Hepatocyte (in vitro differentiated cells): ENCODE measurements around the gene XAF1.

Source experiments
- EZH2 ChIP-seq: fragments of 200-600 bp; sonication (generic); IDR thresholded peaks from 2 replicates; pipeline ENCODE4 v1.6.1; 2016; ENCODE audit warnings: antibody characterized with exemption, mild to moderate bottlenecking, borderline replicate concordance
- EZH2phosphoT487 ChIP-seq: fragments of 200-600 bp; sonication (generic); IDR thresholded peaks from one replicate; pipeline ENCODE4 v1.6.1; 2018; ENCODE audit warnings: antibody characterized with exemption, mild to moderate bottlenecking, low read depth, moderate library complexity; ENCODE audit not compliant: unreplicated experiment, severe bottlenecking
- TF ChIP-seq, protein P1 (sequence below): fragments of 200-600 bp; sonication (generic); IDR thresholded peaks from 2 replicates; pipeline ENCODE4 v1.5.1; 2016; ENCODE audit warnings: antibody characterized with exemption, mild to moderate bottlenecking; ENCODE audit not compliant: poor library complexity

DNA sequence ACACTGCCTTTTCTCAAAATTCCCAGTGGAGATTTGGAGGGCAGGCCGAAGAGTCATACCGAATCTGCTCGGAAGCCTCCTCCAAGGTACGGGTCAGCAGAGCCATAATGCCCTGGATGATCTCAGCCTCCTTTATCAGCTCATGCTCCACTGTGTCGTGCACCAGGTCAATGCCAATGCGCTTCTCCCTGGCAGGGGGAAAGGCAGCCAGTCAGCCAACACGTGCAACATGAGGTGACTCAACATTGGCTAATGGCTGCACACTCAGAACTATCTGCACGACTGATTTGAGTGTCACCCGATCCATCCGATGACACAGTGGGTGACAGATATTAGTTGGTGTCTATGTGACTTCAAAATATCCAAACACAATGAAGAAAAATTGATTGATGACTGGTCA, 59.9 kb downstream of the XAF1 start:
- TF ChIP-seq, protein P1, sequence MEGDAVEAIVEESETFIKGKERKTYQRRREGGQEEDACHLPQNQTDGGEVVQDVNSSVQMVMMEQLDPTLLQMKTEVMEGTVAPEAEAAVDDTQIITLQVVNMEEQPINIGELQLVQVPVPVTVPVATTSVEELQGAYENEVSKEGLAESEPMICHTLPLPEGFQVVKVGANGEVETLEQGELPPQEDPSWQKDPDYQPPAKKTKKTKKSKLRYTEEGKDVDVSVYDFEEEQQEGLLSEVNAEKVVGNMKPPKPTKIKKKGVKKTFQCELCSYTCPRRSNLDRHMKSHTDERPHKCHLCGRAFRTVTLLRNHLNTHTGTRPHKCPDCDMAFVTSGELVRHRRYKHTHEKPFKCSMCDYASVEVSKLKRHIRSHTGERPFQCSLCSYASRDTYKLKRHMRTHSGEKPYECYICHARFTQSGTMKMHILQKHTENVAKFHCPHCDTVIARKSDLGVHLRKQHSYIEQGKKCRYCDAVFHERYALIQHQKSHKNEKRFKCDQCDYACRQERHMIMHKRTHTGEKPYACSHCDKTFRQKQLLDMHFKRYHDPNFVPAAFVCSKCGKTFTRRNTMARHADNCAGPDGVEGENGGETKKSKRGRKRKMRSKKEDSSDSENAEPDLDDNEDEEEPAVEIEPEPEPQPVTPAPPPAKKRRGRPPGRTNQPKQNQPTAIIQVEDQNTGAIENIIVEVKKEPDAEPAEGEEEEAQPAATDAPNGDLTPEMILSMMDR = no peak
- TF ChIP-seq EZH2phosphoT487 (no peak), EZH2 (no peak)
